Measurements from ENCODE around the gene MAGI1. TPM values are rescaled to one million over a fixed set of nuclear protein-coding genes. Genes with fewer than 3 reads are reported as not detected.
"Not testable (repeated sequence)": the region's sequence is repeated elsewhere in the genome, so short reads cannot be mapped to it uniquely, and the experiment has no call there.

MAGI1 gene
- total RNA-seq, 1 experiment from 2014 or later = 0.77 TPM

- in situ Hi-C loops (cut with HindIII; ENCODE audit: low pct_unique_long_range_greater_than_20kb, low sequenced_read_pairs) = no loop called here
- DNase-seq (ENCODE audit: low read depth, low spot score) = no peak
These were observed 476.3 kb downstream of the MAGI1 start for GRCh38 chr3:65562447-65562846.

- DNase-seq (ENCODE audit: low read depth, low spot score) = no peak
- in situ Hi-C loops (cut with HindIII; ENCODE audit: low pct_unique_long_range_greater_than_20kb, low sequenced_read_pairs) = no loop called here
These were observed 477.1 kb downstream of the MAGI1 start for GRCh38 chr3:65561617-65562016.

DNA sequence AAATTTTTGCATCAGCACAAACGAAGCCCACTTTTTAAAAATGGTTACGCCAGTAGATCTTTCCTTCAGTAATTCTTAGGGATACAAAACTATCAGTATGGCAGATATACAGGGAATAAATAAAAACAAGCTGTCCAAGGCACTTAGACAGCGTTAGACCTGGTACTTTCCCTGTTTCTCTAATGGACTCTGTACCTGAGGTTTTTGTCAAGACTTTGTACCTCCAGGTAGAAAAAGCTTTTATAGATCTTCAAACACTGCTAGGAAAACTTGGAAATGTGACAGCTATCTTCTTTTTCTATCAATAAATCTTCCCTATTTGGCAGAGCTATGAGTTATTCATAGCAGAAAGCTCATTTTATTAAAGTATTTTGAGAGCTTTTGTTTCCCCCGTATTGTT, 477.8 kb downstream of the MAGI1 start:
- DNase-seq (ENCODE audit: low read depth, low spot score) = no peak
- in situ Hi-C loops (cut with HindIII; ENCODE audit: low pct_unique_long_range_greater_than_20kb, low sequenced_read_pairs) = no loop called here

GRCh38 chr3:65560133-65560532, 478.6 kb downstream of the MAGI1 start:
- in situ Hi-C loops (cut with HindIII; ENCODE audit: low pct_unique_long_range_greater_than_20kb, low sequenced_read_pairs) = no loop called here
- DNase-seq (ENCODE audit: low read depth, low spot score) = no peak

DNA sequence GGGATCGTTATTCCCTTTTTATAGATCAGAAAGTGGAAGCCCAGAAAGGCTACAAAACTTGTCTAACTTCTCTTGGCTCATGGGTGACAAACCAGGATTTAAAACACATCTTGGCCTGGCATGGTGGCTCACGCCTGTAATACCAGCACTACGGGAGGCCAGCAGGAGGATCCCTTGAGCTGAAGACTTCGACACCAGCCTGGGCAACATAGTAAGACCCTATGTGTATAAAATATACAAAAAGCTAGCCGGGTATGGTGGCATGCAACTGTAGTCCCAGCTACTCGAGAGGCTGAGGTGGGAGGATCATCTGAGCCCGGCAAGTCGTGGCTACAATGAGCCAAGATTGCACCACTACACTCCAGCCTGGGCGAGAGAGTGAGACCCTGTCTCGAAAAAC, 479.1 kb downstream of the MAGI1 start:
- DNase-seq (ENCODE audit: low read depth, low spot score) = no peak
- in situ Hi-C loops (cut with HindIII; ENCODE audit: low pct_unique_long_range_greater_than_20kb, low sequenced_read_pairs) = no loop called here

DNA sequence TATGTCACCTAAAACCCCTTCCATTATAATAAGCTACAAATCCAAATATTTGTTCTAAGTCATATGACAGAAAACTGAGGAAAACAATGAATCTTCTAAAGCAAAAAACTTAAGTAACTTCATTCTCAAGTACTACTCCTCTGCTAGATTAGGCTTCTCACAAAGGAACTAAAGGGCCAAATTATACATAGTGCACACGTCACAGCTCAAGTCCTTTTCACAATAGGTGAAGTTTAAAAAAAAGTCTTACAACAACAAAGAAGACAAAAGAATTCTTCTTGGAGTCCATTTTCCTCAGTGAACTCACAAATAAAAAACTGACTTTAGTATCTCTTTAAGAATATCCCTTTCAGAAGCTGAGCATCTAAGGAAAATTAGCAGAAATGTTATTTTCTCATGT, 479.9 kb downstream of the MAGI1 start:
- in situ Hi-C loops (cut with HindIII; ENCODE audit: low pct_unique_long_range_greater_than_20kb, low sequenced_read_pairs) = no loop called here
- no peak for DNase-seq (ENCODE audit: low read depth, low spot score)

DNA sequence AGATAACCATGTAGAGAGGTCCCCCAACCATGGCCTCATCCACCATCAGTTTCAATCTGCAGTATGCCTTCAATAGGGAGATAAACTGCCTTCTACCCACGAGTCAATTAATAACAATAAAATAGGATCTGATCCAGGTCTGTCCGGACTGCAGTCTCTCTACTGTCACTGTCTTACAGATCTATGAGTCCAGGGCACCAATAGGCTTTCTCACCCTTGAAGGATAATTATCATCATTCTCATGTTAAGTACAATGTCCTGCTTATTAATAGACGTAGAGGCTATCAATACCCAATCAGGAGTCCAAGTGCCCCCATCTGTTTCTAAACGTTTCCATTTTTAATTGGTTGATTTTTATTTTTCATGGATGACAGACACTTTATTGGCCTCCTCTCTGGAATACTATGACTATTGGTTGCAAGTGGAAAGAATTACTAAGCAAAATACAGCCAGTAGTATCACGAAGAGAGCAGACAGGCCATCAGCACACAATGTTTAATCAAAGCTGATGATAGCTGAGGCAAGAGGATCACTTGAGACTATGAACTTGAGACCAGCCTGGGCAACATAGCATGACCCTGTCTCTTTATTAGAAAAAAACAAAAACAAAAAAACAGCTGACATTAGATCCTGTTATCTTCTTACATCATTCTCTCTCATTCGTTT, 480.7 kb downstream of the MAGI1 start:
- in situ Hi-C loops (cut with HindIII; ENCODE audit: low pct_unique_long_range_greater_than_20kb, low sequenced_read_pairs) = no loop called here
- no peak for DNase-seq (ENCODE audit: low read depth, low spot score)

GRCh38 chr3:65556934-65557577, 481.7 kb downstream of the MAGI1 start:
- no peak for DNase-seq (ENCODE audit: low read depth, low spot score)
- in situ Hi-C loops (cut with HindIII; ENCODE audit: low pct_unique_long_range_greater_than_20kb, low sequenced_read_pairs) = no loop called here

GRCh38 chr3:65552434-65552833, 486.3 kb downstream of the MAGI1 start:
- in situ Hi-C loops (cut with HindIII; ENCODE audit: low pct_unique_long_range_greater_than_20kb, low sequenced_read_pairs) = no loop called here
- no peak for DNase-seq (ENCODE audit: low read depth, low spot score)

DNA sequence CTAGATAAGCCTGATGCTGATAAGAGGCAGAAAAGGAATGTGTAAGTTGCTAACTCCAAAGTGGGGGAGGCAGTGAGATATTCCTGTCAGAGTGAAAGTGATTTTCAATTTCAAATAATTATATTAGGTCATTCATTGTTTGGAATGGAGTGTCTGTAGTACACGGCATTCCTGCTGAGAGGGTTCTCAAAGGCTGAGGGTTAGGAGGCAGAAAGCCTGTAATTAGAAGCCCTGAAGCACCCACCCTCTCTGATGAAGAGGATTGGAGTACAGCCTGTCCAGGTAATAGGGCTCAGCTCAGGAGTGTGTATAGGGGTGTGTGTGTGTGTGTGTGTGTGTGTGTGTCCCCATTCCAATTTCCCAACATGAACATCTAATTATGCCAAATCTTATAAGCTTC, 486.8 kb downstream of the MAGI1 start:
- in situ Hi-C loops (cut with HindIII; ENCODE audit: low pct_unique_long_range_greater_than_20kb, low sequenced_read_pairs) = no loop called here
- no peak for DNase-seq (ENCODE audit: low read depth, low spot score)

- in situ Hi-C loops (cut with HindIII; ENCODE audit: low pct_unique_long_range_greater_than_20kb, low sequenced_read_pairs) = no loop called here
These were observed 488.6 kb downstream of the MAGI1 start for GRCh38 chr3:65550137-65550536.

GRCh38 chr3:65549626-65549959, 489.1 kb downstream of the MAGI1 start:
- in situ Hi-C loops (cut with HindIII; ENCODE audit: low pct_unique_long_range_greater_than_20kb, low sequenced_read_pairs) = no loop called here
- no peak for DNase-seq (ENCODE audit: low read depth, low spot score)

More at GRCh38 chr3:65550137-65550536, 488.6 kb downstream of the MAGI1 start:
- no peak for DNase-seq (ENCODE audit: low read depth, low spot score)

DNA sequence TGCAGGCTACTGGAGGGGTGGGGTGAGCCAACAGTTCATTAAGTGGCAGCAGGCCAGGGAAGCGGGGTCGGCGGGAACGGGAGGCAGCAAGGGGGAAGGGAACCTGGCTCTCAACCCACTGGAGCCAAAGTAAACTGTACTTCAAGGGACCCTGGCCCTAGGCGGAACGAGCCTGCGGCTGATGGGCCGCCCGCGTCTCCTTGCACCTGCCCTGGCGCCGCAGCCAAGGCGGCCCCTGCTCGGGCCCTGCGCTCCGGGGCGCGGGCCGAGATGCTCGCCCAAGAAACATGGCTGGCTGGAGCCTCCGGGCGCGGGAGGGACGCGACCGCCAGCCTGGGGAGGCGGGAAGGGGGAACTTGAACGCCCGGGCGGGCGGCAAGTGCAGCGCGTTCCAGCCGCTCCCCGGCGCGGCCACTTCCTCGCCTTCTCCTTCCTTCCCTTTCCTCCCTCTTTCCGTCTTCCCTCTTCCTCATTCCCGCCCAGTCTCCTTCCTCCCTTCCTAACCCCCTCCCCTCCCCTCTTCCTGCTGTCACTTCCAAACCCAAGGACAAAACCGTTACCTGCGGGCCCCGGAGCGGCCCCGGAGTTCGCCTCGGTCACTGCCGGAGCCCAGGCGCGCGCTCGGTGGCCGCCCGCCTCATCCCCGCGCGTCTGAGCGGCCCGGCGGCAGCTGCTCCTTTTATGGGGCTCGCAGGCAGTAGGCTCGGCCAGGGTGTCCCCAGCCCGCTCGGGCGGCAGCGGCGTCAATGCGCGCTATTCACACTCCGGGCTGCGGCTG, 489.7 kb downstream of the MAGI1 start:
- in situ Hi-C loops (cut with HindIII; ENCODE audit: low pct_unique_long_range_greater_than_20kb, low sequenced_read_pairs) = no loop called here
- DNase-seq (ENCODE audit: low read depth, low spot score) = no peak

DNA sequence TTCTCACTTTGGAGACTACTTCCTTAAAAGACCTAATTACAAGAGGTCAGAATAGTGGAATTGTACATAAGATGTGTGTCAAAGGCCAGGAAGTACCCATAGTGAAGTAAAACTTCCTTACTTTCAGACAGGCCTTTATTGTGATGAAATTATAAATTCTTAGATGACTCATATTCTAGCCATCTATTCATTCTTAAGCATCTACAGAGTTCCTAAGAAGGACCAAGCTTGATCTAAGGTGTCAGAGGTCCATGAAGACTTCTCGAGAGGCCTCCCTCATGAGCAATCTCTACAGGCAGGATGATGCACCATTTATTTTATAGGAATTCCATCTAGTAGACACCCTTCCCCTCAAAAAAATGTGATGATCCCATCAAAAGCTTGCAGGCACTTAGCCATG, 493.3 kb downstream of the MAGI1 start:
- DNase-seq (ENCODE audit: low read depth, low spot score) = no peak
- in situ Hi-C loops (cut with HindIII; ENCODE audit: low pct_unique_long_range_greater_than_20kb, low sequenced_read_pairs) = no loop called here

- DNase-seq (ENCODE audit: low read depth, low spot score); in situ Hi-C loops (cut with HindIII; ENCODE audit: low pct_unique_long_range_greater_than_20kb, low sequenced_read_pairs): not testable (repeated sequence)
These were observed 495.3 kb downstream of the MAGI1 start for GRCh38 chr3:65543391-65543790.

- no peak for DNase-seq (ENCODE audit: low read depth, low spot score)
- in situ Hi-C loops (cut with HindIII; ENCODE audit: low pct_unique_long_range_greater_than_20kb, low sequenced_read_pairs) = no loop called here
These were observed 498.1 kb downstream of the MAGI1 start for GRCh38 chr3:65540666-65541065.

DNA sequence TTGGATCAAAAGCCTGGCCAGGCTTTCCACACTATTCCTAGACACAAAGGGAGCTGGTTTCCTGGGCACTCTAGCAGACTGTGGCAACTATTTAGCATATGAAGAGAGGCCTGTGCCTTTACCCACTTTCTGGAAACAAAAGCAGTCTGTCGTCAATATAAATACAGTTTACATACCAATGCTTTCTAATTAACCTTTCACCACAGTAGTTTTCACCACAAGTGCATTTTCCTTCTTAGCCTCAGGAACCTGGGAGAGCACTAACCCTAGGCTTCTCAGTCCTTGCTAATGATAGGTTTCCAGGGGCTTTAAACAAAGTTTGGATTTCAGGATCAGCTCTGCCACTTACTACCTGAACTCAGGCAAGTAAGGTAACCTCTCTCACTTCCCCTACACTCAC, 499.1 kb downstream of the MAGI1 start:
- no peak for DNase-seq (ENCODE audit: low read depth, low spot score)
- in situ Hi-C loops (cut with HindIII; ENCODE audit: low pct_unique_long_range_greater_than_20kb, low sequenced_read_pairs) = no loop called here

- DNase-seq (ENCODE audit: low read depth, low spot score) = no peak
- in situ Hi-C loops (cut with HindIII; ENCODE audit: low pct_unique_long_range_greater_than_20kb, low sequenced_read_pairs) = no loop called here
These were observed 500.6 kb downstream of the MAGI1 start for GRCh38 chr3:65538101-65538500.

DNA sequence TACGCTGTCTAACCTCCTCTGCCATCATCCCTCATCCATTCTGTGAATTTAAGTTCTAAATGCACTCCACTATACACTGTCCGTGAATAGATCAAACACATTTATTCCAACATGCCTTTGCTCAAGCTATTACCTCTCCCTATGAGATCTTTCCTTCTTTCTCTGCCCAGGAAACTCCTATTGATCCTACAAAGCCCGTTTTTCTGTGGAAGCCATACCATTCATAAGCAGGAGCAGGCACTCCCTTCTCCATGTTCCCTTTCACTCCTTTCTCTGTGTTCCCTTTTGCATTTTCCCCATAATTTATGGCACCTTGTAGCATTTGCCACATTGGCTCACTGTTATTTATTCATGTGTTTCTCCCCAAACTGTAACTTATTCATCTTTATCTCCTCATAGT, 501.6 kb downstream of the MAGI1 start:
- DNase-seq (ENCODE audit: low read depth, low spot score) = no peak
- in situ Hi-C loops (cut with HindIII; ENCODE audit: low pct_unique_long_range_greater_than_20kb, low sequenced_read_pairs) = no loop called here
